HG03196 (cell line): Measurements from ENCODE around the gene SND1.

Experiments used
- ATAC-seq: cut with Tn5 transposase; IDR thresholded peaks from one replicate; pipeline ENCODE4 v1.9.1; 2021; ENCODE audit not compliant: unreplicated experiment

The SND1 gene

GRCh38 chr7:128008744-128009143 lies 356.8 kb downstream of the SND1 start:
- ATAC-seq: no peak

DNA sequence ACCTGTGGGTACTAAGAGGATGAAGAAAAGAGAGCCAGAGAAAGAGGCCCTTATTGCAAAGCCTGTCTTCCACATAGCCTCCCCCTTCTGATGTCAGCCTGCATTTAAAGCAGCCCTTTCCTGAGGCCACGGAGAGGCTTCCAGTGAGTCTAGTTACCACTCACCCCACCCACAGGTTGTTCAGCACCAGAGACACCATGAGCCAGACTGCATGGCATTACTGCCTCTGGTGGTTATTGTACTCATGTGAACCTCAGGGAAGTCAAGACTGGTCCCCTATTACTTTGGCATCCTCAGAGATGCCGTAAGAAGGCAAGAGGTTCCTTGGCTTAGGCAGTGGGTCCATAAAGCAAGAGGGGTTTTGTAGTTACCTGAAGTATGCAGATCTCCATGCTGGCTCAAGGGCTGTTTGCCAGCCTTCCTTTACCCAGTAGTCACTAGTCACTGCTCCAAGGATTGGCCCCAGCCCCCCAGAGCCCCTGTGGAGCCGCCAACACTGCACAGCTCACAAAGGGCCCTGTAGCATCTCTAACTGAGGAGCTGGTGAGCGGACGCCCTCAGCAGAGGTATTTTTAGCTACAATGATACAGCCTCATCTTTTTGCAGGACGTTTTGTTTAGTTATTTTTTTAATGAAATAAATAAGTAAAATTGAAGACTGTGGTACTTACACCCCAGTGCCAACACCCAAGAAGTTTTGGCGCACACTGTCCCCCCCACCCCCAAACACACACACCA lies 358.6 kb downstream of the SND1 start:
- no peak for ATAC-seq

- no peak for ATAC-seq
Observed at GRCh38 chr7:128011131-128011661, 359.2 kb downstream of the SND1 start.

DNA sequence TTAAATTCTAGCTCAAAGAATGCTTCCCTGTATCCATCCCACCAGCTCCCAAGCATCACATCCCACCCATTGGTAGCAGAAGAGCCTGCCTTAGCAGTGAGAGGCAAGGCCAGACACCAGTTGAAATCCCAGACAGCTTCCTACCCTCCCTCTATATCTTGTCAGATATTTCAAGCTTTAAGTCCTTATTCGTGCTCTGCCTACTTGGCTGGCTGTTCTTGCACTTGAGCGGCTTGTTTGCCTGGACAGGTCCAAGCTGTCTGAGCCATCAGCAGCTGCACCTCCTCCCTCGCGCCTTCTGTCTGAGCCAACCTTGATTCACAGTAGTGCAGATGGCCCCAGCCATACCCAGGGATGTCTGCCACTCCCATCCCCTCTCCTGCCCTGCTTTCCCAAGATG lies 362.8 kb downstream of the SND1 start:
- ATAC-seq: no peak

- no peak for ATAC-seq
Observed at GRCh38 chr7:128017460-128017859, 365.5 kb downstream of the SND1 start.

DNA sequence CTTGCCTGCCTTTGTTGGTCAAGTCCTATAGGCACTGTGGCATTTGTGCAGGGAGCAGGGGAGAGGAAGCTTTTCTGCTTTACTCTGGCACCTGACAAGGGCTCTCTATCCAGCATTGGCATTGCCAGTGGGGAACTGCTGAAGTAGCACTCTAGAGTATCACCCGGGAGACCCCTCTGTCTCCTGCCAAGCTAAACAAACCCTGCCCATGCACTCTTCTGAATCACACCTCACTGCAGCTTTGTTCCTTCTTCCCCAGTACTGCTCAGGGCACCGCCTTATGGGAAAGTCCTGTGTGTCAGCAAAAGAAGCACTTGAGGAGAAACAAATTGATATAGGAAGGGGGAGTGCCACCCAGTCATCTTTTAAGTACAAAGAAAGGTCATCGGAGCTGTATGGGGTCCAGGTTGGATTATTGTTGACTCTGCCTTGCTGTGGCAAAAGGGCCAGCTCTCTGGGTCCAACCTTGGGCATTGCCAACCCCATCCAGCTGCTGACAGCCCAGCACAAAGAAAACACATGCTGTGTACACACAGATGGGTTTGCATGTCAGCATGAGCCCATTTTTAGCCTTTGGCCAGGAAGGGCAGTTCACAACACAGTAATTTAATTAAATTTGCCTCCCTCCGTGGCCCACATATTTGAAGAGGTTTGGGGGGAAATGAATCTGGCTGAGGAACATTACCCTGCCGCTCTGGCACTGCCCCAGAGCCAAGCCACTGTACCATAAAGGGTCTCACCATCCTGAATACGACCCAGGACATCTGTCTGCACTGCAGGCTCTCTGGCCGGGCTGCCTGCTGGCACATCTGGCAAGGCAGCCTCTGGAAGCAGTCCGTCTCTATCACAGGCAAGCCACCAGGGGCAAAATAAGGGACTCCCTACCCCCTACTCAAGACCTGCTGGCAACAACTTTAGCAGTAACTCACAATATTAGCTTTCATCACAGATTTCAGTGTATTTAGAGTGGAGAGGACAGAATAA lies 366.2 kb downstream of the SND1 start:
- ATAC-seq: no peak

GRCh38 chr7:128019288-128019687 lies 367.3 kb downstream of the SND1 start:
- ATAC-seq: no peak

GRCh38 chr7:128020159-128020558 lies 368.2 kb downstream of the SND1 start:
- no peak for ATAC-seq

GRCh38 chr7:128021366-128021765 lies 369.4 kb downstream of the SND1 start:
- no peak for ATAC-seq

DNA sequence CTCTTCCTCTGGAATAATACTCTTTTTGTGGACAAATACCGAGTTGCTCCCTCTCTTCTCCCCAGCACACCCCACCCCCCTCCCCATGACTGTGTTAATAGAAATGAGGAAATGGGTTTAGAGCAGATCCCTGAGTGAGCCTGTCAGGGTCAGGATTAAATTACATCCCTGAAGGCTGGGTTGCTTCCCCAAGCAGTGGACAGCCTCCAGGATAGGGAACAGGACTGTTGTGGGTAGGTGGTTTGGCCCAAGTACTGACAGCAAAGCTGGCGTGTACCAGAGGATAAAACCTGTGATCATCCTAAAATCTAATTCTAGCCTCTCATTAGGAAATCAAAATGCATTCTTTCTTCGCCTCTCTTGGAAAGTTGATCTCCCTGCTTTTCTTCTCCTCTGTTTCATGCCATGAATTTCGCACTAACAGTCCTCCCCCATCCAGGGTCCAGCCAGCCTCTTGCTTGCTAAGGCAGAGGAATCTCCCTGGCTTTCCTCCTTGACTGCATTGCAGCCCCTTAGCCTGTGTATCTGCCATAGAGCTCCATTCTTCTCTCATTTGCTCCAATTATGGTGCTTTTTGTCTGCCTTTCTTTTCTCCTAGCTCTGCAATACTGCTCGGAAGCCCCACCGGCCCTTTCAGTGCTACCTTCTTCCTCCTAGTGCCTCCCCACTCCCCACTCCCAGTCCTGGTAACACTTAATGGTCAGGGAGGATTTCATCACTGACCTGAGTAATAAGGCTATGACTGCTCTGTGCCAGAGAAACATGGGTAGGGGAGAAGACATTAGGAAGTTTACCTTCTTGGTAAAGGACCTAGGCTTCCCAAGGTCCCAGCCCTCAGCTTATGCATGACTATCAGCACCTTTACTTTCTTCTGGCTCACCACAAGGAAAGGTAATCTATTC lies 370.9 kb downstream of the SND1 start:
- ATAC-seq: no peak

DNA sequence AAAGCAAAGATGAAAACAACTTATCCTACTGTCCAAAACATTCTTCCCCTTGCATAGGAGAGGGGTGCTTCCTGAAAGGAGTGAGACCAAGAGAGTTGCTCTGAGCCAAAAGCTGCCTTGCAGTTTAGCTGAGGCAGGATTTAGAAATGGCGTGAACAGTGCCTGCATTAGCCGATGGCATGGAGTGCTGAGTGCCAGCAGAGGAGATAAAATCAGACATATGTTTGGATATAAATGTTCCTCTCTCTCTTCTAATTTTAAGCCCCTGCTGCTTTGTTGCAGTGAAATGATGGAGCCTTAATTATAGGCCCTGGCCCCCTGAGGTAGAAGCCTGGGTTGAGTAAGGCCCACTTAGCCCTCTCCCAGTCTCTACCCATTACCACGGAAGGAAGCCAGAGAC lies 372.2 kb downstream of the SND1 start:
- ATAC-seq: no peak

DNA sequence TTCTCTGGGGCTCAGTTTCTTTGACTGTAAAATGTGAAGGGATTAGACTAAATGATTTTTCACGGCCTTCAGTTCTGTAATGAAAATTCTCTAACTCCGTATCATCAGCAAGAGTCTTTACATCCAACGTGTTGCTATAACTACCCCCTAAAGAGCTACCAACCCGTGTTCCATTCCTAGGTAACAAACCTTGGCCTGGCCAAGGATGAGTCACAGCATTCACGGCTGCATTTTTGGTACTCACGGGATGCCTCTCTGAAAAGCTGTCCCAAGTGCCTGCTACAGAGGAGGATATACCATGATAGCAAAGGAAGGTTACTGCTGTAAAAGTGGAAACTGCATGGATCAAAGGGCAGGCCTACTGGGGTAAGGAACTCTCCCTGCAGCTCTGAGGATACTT lies 373.4 kb downstream of the SND1 start:
- no peak for ATAC-seq

DNA sequence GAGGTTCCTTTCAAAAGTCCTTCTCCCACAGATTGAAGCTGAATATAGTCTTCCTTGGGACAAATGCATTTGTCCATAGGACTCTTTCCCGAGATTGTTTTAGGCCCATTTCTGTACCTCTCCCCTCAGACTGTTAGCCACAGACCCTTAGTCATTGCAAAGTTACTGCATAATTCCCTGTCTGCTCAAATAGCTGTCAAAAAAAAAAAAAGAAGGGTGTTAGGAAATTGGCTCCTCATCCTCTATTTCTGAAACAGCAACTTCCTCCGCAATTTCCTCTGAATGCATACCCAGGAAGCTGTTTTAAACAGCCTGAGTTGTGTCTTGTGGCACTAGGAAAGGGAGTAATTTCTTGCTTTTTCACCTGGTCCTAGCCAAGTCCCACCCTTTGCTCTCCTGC lies 373.8 kb downstream of the SND1 start:
- no peak for ATAC-seq

GRCh38 chr7:128026551-128026950 lies 374.6 kb downstream of the SND1 start:
- ATAC-seq: no peak

GRCh38 chr7:128027485-128027980 lies 375.5 kb downstream of the SND1 start:
- no peak for ATAC-seq

GRCh38 chr7:128029405-128029995 lies 377.5 kb downstream of the SND1 start:
- no peak for ATAC-seq

GRCh38 chr7:128030263-128030653 lies 378.3 kb downstream of the SND1 start:
- ATAC-seq: no peak

DNA sequence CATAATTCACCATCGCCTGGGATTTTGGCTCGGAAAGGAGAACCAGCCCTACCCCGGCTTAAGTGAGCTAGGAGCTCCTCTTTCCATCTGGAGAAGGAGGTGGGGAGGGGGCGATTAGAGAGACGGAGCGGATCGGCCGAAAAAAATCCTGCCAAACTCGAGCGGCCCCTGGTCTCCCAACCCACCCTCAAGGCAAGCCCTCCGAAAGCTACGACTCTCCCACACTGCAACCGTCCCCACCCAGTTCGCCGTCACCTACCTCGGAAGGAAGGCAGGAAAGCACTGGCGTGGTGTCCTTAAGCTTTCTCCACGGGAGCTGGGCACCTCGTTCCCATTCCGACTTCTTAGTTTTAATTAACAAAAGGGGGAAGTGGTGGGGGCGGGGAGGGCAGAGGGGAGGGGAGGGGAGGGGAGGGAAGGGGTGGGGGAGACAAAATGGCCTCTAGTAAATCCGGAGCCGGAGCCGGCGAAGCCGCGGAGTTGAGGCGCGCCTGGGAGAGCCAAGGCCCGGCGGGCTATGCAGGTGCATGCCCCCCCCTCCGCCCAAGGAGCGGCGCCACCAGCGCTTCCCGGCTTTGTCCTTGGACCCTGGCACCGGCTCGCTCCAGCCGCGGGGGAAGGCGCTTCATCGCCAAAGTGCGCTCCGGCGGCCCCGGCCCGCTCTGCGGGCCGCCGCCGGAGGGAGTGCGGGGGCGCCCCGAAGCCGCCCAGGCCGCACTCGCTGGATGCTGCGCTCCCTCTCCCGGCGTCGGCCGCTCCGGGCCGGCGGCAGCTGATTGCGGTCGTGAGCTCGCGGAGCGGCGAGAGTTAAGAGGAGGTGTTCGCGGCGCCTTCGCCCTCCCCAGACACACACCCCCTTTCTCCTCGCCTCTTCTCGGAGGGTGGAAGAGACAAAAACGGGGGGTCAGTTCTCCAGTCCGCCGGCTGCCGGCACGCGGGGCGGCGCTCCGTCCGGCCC lies 378.9 kb downstream of the SND1 start, which contains the start of gene LRRC4:
TSS of gene LRRC4 (minus strand) at position 784 of the 958 bp plus-strand sequence. CDS start 797 bp downstream, outside the sequence.
- peak; percentile 38 for ATAC-seq
